GM12878 (cell line): Measurements from ENCODE around the gene MYBPC2.

ENCODE experiments used
- CHD2 ChIP-seq: IDR thresholded peaks from 2 replicates; pipeline ENCODE4 v1.6.1; 2011; ENCODE audit warnings: low read depth, low read length, improper control_type of control experiment, borderline replicate concordance
- ESRRA ChIP-seq: IDR thresholded peaks from 2 replicates; pipeline ENCODE4 v1.6.1; 2012; ENCODE audit warnings: mild to moderate bottlenecking, low read length, improper control_type of control experiment
- PAX8 ChIP-seq: fragments of 450-650 bp; IDR thresholded peaks from 2 replicates; pipeline ENCODE4 v1.6.1; 2017; ENCODE audit warnings: mild to moderate bottlenecking, moderate library complexity
- PBX3 ChIP-seq: IDR thresholded peaks from 2 replicates; pipeline ENCODE4 v1.6.1; 2011; ENCODE audit warnings: mild to moderate bottlenecking, low read depth, low read length, moderate library complexity; ENCODE audit not compliant: insufficient replicate concordance
- POLR2A ChIP-seq: IDR thresholded peaks from 2 replicates; pipeline ENCODE4 v1.6.1; 2011; ENCODE audit warnings: low read depth, mild to moderate bottlenecking, low read length
- RAD21 ChIP-seq: IDR thresholded peaks from 2 replicates; pipeline ENCODE4 v1.6.1; 2011; ENCODE audit warnings: mild to moderate bottlenecking, low read depth, low read length, moderate library complexity; ENCODE audit not compliant: insufficient read depth
- REST ChIP-seq: IDR thresholded peaks from 2 replicates; pipeline ENCODE4 v1.6.1; 2012; ENCODE audit warnings: mild to moderate bottlenecking, low read depth, low read length
- RFX5 ChIP-seq: IDR thresholded peaks from 2 replicates; pipeline ENCODE4 v1.6.1; 2011; ENCODE audit warnings: low read depth, low read length, improper control_type of control experiment
- SMC3 ChIP-seq: IDR thresholded peaks from 2 replicates; pipeline ENCODE4 v1.6.1; 2011; ENCODE audit warnings: low read length, improper control_type of control experiment, borderline replicate concordance
- TCF12 ChIP-seq: IDR thresholded peaks from 2 replicates; pipeline ENCODE4 v1.6.1; 2011; ENCODE audit warnings: low read depth, mild to moderate bottlenecking, low read length
- ZNF24 ChIP-seq: fragments of 450-650 bp; IDR thresholded peaks from 2 replicates; pipeline ENCODE4 v1.6.1; 2017; ENCODE audit warnings: antibody characterized with exemption, mild to moderate bottlenecking
- ZNF384 ChIP-seq: IDR thresholded peaks from 2 replicates; pipeline ENCODE4 v1.6.1; 2012; ENCODE audit warnings: low read depth, mild to moderate bottlenecking, low read length, improper control_type of control experiment, borderline replicate concordance

- TF ChIP-seq POLR2A, result no peak
- no peak for TF ChIP-seq ZNF24
- no peak for TF ChIP-seq REST
- no peak for TF ChIP-seq ESRRA
- no peak for TF ChIP-seq RFX5
- TF ChIP-seq CHD2, result no peak
- TF ChIP-seq RAD21, result no peak
- no peak for TF ChIP-seq TCF12
- TF ChIP-seq PAX8, result no peak
- no peak for TF ChIP-seq PBX3
- TF ChIP-seq SMC3, result no peak
- no peak for TF ChIP-seq ZNF384
Measured at GRCh38 chr19:50490991-50491472, 58.3 kb downstream of the MYBPC2 start.
